Measurements from ENCODE around the gene USP22.

- no peak for TF ChIP-seq POLR2AphosphoS5 (IDR thresholded peaks at IDR 0.05; ENCODE audit: low read depth)
- no peak for TF ChIP-seq CTCF (conservative IDR thresholded peaks at IDR 0.05; ENCODE audit: low read depth in 2 of 2)
- no peak for TF ChIP-seq EZH2 (IDR thresholded peaks at IDR 0.05; ENCODE audit: low read depth, unreplicated experiment)
- no peak for TF ChIP-seq CREB1 (CRISPR knock-in tag; IDR thresholded peaks at IDR 0.05; ENCODE audit: low read depth)
- TF ChIP-seq REST (IDR thresholded peaks at IDR 0.05; ENCODE audit: unreplicated experiment) = no peak
- no peak for TF ChIP-seq JUNB (IDR thresholded peaks at IDR 0.05; ENCODE audit: unreplicated experiment)
Measured at GRCh38 chr17:20996724-20997615, 45.8 kb downstream of the USP22 start.

All from GM23338 (cell line).